GM18907 (cell line): ENCODE measurements around the gene MYCBPAP.

Experiments used
- ATAC-seq: cut with Tn5 transposase; IDR thresholded peaks from one replicate; pipeline ENCODE4 v1.9.1; 2021; ENCODE audit warnings: mild to moderate bottlenecking, moderate library complexity; ENCODE audit not compliant: unreplicated experiment

Gene MYCBPAP

GRCh38 chr17:50507871-50508572 is at the start of gene MYCBPAP:
MYCBPAP (plus strand) TSS chr17:50508439; CDS start chr17:50508675, 236 bp downstream.
- ATAC-seq, result no peak

DNA sequence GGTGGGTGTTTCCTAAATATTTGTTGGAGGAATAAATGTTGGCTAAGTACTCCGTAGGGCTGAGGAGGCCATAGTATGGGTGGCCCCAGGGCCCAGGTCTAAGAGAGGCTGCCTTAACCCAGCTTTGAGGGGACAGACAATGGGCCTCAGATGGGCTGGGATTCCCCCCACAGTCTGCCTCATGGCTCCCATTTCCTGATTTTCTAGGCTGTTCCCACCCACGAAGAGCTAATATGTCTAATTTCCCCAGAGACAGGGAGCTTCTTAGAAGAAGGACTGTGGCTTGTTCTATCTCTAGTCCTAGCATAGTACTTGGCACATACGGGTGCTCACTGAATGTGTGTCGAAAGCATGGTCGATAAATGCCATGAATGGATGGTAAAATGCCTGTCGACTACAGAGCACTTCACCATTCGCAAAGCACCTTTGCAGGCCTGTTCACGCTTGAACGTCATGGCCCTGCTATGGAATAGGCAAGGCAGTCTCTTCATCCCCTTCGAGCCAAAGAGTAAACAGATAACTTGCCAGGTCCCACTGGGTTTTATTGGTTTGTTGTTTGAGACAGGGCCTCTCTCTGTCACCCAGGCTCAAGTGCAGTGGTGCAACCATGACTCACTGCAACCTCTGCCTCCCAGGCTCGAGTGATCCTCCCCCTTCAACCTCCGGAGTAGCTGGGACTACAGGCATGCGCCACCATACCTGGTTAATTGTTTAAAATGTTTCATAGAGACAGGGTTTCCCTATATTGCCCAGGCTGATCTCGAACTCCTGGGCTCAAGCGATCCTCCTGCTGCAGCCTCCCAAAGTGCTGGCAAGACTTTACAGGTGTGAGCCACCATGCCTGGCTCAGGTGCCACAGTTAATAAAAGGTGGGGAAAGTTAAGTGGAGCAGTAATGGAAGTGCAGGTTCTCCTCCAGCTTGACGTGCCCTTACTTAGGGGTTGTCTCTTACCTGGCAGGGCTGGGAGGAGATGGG is 49.2 kb upstream of the MYCBPAP start:
- no peak for ATAC-seq

DNA sequence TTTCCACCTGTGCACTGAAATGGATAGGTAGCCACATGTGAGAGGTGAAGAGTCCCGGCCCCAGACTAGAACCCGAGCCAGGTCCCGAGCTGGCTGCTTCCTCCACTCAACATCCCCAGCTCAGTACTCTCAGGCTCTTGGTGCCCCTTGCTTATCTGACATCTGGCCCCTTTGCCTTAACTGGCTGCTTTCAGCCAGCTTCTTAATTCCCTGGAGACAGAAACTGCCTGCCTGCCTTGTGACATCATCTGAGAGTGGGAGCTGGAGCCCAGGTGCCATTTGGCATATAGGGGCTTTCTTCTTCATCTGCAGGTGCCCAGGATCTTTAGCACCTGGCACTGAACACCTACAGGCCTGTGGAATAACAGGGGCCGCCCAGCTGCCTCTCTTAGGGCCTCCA is 48.5 kb upstream of the MYCBPAP start:
- no peak for ATAC-seq

DNA sequence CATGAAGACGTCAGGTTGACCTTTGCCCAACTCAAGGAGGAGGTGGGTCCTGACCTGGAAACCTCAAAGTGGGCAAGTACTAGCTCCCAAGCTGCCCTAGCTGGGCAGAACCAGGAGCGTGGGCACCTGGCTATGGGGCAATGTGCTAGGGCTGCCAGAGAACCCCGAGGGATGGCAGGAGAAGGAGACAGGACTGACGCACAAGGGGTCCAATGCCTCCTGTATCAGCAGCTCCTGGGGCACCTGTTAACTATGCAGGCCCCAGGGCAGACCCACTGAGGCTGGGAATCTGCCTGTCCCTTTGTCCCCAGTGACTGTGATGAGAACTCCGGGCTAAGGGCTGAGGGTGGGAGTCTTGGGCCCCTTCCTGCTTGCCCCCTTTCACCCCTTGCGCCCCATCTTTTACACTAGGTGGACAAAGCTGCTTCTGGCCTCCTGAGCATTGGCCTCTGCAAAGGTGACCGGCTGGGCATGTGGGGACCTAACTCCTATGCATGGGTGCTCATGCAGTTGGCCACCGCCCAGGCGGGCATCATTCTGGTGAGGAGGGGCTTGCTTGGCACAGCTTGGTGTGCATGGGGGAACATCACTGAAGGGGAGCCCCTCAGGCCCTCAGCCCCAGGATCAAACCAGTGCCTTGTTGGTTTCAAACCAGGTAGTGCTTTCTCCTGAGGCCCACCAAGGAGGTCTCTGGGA is 47.3 kb upstream of the MYCBPAP start:
- no peak for ATAC-seq

GRCh38 chr17:50461550-50462132 is 46.6 kb upstream of the MYCBPAP start:
- no peak for ATAC-seq

DNA sequence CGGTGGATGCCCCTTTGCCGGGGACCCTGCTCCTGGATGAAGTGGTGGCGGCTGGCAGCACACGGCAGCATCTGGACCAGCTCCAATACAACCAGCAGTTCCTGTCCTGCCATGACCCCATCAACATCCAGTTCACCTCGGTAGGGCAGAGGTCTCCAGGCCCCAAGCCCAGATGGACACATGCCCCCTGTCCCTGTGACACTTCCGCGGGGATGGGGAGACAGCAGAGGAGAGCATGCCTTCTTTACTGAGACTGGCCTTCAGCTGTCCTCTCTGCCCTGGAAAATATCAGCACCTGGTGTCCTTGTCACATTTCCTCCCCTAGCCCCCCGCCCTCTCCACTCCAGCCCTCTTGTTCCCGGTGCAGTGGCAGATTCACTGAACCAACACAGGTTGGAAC is 45.8 kb upstream of the MYCBPAP start:
- no peak for ATAC-seq

- no peak for ATAC-seq
Observed at GRCh38 chr17:50464121-50464520, 44.1 kb upstream of the MYCBPAP start.

GRCh38 chr17:50464736-50465135 is 43.5 kb upstream of the MYCBPAP start:
- ATAC-seq, result no peak

DNA sequence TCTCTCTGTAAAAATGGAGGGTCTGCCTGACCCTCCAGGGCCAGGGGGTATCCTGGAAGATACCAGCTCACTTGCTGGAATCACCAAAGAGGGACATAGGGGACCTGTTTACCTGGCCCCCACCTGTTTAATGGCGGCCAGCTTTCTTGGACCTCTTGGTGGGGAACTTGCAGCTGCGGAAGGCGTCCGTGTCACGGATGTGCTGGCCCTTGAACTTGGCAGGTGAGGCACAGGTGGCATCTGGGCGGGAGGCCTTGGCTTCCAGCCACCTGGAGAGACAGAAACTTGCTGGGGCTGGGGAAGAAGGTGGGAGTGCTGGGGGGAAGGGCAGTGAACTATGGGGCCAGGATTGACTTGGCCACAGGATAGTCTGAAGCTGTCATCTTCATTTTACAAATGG is 43.1 kb upstream of the MYCBPAP start:
- ATAC-seq, result no peak

GRCh38 chr17:50465635-50466034 is 42.6 kb upstream of the MYCBPAP start:
- ATAC-seq, result no peak

DNA sequence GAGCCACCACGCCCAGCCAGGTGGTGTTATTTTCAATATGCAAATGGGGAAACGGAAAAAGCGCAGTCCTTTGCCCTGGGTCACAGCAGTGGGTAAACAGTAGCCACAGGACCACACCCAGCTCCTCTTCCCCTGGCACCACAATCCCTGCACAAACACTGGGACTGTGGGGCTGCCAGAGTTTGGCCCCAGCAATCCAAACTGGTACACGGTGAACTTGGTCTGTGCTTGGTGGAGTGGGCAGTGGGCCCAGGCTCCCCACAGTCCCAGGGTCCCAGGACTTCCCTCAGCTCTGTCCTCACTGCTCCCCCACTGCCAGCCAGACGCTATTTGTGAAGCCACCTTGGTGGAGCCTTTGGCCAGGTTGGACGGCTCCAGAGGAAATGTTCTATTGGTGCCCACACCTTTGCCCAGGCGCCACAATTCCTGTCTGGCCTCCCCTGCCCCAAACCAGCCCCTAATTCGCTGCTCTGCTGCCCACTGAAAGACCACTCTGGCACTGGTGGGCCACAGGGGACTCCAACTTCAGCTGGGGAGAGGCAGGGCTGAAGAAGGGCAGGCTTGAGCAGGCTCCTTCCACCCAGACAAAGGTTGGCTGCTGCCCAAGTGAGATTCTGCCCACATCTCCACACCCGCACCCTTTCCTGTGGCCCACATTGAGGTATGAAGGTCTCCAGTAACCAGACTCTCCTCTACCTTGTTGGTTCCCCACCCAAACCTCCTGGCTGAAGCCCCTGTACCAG is 41.7 kb upstream of the MYCBPAP start:
- no peak for ATAC-seq

DNA sequence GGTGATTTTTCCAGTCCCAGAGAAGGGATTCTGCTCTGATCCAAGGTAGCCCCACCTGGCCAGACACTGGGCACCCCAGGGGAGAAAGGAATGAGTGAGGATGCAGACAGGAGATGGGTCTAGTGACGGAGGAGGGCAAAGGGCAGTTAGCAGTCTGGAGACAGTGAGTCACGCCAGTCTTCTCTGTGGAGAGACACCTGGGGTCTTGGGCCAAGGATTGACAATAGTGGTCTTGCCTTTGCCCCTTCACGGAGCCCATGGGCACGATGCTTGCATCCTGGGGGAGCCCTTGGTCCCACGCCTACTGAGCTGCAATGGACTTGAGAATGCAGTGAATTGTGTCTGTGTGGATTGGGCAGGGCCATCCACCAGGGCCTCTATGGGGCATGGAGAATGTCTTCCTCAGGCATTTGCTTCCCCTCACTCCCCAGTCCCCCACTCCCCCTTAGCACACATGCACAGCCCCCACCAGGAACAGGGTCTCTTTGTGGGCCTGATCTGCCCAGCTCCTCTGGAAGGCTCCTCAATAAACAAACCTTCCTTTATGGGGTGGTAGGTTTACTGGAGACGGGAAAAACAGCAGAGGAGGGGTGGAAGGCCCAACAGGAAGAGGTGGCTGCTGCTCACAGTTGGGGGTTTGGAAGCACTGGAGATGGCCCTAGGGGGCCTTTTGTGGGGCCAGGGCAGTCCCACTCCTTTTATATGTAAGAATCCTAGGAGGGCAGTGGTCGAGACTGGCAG is 41.0 kb upstream of the MYCBPAP start:
- no peak for ATAC-seq

- ATAC-seq, result no peak
Observed at GRCh38 chr17:50467855-50468303, 40.4 kb upstream of the MYCBPAP start.

GRCh38 chr17:50468304-50469207 is 39.7 kb upstream of the MYCBPAP start, which contains the start of gene CHAD:
CHAD (minus strand) TSS chr17:50468880; CDS start chr17:50468813, 67 bp downstream.
- ATAC-seq, result no peak

DNA sequence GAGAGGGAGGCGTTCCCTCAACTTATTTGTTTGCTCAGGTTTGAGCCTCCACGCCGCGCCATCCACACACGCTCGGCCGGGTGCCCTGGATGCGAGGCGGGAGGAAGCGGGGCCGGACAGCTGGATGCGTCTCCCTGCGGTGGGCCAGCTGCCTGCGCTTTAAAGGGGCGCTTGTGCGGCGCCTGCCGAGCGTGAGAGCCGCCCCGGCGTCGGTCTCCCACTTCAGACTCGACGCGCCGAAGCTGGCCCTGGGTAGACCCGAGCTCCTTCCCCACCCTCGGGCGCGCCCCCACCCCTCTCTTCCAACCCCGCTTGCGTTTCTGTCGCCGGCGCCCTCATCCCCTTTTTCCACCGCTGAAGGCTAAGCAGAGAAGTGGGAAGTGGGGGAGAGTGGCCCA is 39.0 kb upstream of the MYCBPAP start:
- no peak for ATAC-seq

DNA sequence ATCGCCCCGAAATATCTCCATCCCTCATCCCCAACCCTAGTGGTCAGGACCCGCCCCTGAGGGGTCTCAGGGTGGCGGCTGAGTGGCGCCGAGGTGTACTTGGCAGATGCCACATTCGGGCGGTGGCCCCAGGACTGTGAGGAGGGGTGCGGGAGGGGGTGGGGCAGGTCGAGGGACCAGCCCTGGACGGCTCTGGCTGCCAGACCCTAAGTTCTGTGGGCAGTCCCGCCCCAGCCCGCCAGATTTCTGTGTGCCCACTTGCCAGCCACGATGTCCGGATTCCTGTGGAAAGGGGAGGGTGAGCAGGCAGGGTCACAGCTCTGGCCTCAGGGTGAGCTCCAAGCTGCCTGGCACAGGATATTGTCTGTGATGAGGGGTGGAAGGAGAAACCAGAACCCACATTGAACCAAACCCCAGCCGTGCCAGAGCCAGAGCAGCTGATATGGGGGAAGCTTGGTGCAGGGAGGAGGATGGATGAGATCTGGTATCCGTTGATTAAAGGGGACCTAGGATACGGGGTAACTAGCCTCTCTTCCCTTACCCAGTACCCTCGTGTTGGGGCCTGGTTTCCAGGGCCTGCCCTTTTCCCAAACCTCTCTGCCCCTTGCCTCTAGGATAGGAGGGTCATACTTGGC is 38.5 kb upstream of the MYCBPAP start:
- no peak for ATAC-seq

- ATAC-seq, result no peak
Observed at GRCh38 chr17:50470426-50470825, 37.8 kb upstream of the MYCBPAP start.
